Stimulated activated CD8-positive, alpha-beta memory T cell treated with anti-CD3 and anti-CD28 coated beads, Interleukin-15, amount 100 ng/mL, for 1 hour (primary cell): ENCODE results near the gene FAM170B.

Experiments used
- DNase-seq: peaks from one replicate; pipeline ENCODE4 v3.0.0-alpha.2; 2020; ENCODE audit warnings: low read depth

FAM170B gene

DNA sequence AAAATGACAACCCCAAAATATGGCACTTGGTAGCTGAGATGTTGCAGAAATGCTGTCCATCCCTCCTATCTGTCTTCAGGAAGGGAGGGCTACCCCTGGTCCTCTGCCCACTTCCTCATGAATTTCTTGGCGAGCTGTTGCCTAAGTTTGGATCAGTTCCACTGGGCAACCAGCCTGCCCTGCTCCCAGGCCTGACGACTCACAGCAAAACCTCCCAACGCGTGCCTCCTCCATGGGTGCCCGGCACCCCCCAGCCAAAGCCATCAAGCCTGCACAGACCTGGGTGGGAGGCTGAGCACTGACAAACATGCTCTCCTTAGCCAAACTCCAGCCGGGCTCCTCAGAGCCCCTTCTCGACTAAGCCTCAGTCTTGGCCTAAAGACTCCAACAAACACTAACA, 27.4 kb downstream of the FAM170B start:
- DNase-seq: no peak

DNA sequence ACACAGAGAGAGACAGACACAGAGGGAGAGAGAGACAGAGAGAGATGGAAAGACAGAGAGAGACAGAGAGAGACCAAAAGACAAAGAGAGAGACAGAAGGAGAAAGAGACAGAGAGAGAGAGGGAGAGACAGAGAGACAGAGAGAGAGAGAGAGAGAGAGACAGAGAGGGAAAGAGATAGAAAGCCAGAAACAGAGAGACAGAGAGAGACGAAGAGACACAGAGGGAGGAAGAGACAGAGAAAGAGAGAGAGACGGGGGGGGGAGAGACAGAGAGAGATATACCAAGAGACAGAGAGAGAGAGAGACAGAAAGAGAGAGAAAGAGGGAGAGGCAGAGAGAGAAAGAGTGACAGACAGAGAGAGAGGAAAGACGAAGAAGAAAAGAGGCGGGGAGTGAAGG, 28.7 kb downstream of the FAM170B start:
- DNase-seq: no peak

DNA sequence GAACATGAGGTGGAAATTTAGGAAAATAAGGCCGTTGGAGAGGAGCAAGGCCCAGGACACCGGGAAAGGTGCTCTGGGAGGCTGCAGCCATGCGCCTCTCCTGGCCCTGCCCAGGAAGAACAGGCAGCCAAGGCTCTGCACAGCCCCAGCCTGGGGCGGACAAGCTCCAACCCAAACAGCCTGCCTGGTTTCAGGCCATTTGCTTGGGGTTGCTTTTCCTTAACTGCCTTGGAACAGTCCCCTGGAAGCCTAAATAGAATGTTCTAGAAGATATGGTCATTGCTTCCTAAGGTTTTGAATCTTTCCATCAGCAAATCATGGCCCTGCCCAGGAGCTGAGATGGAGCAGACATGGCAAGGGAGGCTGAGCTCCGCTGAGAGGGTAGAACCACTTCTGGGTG, 29.5 kb downstream of the FAM170B start:
- no peak for DNase-seq

DNA sequence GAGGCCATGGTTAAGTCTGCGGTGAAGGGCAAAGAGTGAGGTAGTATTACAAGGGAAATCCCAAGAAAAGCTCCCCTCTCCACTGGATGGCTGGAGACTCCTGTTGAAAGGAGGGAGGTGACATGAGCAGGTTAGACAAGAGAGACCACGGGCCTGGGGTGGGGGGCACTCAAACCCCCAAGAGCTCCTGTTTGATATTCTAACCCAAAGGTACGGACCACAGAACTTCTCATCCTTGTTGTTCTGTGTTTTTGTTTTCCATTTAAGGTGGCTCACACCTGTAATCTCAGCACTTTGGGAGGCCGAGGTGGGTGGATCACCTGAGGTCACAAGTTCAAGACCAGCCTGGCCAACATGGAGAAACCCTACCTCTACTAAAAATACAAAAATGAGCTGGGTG, 30.1 kb downstream of the FAM170B start:
- DNase-seq: no peak

DNA sequence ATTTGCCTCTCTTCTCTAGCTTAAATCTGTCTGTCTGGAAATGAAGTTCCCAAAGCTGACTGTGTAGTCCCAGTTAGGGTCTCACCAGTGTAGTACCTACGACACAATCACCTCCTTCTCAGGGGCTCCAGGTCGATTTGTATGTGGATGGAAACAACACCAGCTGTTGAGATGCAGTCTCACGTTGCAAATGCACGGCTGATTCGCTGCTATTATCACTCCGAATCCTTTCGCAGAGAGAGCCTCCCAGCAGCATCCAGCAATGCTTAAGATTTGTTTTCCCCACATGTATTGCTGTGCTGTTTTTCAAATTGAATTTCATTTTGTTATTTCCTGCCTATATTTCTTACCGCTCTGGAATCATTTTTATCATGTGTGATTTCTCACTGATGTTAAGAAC, 34.8 kb downstream of the FAM170B start:
- DNase-seq: no peak

DNA sequence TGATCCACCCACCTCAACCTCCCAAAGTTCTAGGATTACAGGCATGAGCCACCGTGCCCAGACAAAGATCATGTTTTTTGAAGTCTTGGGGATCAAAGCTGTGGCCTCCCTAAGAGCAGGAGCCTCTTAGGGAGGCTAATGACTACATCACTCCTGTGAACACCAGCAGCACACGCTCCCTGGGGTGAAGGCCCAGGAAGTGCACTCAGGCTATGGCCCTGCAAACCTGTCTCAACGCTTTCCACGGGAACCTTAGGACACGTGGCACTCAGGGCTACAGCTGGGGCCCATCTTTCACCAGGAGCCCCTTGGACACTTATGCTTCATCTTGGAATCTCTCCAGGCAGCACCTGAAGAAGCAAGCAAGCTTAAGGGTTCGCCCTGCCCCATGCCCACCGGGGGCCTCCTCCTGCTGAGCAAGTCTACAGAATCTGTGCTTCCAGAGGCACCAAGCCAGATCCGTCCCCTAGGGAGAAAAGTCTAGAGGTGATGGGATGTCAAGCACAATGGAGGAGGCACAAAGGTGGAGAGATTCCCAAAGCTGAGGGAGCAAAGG, 36.9 kb downstream of the FAM170B start:
- DNase-seq: no peak

DNA sequence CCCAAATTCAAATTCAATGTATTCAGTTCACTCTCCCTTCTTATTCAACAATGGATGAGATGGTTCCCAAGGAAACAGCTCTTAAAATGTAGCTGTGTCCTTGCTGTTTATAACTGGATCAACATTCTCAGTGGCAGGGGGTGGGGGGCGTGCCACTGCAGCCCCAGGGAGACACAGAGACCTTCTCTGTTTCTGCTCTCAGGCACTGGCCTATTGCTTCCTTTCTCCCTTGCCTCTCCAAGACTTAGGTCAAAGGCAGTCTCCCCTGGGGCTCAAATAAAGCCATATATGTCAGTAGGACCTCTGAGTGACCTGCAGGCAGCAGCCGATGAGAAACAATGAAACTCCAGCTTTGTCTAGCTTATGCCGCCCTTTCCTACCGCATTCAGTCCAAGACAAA, 39.2 kb downstream of the FAM170B start:
- no peak for DNase-seq

DNA sequence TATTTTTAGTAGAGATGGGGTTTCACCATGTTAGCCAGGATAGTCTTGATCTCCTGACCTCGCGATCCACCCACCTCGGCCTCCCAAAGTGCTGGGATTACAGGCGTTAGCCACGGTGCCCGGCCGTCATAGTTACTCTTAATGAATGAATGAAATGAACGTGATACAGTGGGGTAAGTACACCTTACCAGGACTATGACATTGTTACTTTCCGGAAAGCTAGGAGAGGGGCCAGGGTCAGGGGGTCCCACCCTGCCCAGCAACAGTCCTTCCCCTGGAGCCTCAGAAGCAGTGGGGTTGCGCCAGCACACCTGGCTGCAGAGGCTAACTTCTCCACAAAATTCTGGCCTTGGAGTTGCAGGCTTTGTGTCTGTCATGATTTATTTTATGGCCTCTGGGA, 39.9 kb downstream of the FAM170B start:
- DNase-seq: no peak

DNA sequence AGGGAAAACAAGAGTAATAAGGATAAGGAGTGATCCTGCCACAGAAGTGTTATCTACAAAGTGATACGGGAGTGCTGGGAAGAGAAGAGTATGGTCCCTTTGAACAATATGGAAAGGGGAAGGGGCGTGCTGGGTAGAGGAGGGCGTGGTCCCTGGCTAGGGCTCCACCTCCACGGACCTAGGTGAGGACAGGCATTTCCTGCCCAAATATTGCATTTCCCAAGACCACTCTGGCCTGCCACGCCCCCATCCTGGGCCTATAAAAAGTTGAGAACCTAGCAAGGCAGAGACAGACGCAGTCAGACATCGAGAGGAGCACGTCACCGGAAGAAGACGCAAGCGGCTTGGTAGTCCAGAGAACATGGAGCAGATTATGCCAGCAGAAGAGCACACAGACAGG, 41.3 kb downstream of the FAM170B start:
- DNase-seq: no peak

DNA sequence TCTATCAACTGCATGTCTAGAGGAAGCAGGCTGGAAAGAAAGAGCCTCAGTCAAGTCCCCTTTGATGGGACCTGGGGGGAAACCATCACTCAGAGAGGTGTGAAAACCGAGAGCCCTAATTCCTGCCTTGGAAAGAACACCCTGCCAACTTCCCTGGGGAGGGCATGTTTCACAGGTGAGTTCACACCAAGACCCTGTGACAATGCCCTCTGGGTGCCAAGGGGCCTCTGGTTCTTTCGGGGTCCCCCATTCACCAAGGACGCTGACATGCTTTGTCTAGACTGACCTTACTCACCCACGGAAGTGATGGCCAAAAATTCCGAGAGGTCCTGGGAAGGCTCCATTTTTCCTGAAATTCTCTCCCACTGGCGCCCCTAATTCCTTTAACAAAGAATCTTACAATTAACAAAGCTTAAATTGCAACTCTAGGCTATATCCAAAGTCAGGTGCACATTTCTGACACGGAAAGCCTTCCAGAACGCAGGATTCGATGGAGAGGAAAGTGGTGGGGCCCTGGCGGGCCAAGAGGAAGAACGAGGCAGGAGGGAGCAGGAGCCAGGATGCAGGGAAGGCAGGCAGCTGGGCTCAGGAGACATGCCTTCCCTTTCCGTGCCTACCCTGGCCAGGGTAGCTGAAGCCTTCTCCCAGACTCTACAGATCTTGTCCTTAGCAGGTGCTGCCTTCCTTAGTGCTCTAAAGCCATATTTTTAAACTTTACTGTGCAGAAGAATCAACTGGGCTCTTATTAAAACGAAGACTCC, 42.2 kb downstream of the FAM170B start:
- no peak for DNase-seq

DNA sequence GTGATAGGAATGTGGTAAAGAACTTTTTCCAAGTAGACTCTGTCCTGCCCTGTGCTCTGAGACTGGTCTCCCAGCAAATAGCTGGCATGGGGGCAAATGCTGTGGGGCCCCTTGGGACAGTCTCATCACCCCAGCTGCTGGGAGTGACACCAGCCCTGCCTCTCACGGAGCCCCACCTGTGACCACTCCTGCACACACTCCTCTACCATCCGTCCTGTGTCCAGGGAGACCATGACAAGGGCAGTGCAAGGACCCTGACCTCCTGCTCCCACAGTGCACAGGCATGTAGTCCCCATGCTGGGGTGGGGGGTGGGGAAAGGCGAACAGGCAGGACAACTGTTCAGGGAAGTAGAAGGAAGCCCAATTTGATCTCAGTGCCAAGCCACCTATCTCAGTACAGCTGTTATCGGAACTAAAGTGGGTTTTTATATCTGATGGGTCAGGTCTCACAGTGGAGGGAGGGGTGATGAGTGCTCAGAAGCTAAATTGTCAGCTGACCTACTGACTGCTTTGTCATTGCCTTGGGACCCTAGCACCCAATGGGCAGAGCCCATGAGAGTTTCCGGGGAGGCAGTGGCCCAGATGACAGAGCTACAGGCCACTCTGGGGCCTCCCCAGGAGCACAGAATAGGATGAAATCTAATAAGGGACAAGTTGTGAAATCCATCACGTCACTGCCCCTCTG, 43.0 kb downstream of the FAM170B start:
- no peak for DNase-seq

DNA sequence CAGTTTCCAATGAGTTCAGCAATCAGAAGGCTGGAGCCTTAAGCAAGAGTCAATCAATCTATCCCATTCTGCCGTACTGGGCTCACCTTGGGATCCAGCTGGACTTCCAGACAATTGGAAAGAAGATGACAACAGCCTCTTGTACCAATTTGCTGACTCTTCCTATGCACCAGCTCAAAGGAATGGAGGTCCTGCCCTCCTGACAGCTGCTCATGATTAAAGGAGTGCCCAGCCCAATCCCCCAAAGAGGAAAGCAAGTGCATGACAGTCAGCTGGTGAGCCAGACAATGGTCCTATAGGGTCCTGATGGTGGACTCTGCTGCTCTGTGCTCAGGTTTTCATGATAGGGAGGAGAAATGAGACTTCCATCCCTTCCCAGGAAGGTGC, 43.6 kb downstream of the FAM170B start:
- DNase-seq: no peak

DNA sequence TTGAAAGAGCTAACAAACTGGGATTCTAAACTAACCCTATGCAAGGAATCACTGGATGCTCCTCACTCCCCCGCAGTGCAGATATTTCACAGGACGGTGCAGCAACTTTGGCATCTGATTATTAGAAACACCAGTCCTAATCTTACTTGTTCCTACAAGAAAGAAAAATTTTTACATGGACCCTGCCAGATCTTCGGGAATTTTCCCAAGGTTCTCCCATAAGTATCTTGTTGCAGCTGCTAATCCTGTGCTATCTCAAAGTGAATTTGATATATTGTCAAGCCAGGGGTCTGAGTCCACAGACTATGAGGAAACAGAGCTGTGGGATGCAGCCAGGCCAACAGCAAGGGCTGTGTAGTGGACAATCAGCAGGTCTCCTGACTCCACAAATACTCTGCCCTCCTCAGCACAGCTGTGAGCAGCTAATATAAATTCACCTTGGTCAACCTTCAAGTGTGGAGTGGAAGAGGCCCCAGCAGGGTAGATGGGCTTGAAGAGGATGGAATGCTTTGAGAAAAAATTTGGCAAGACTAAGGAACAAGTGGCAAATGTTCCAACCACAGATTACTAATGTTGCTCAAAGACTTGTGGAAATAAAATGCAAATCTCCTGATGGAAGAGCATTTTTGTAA, 44.1 kb downstream of the FAM170B start:
- no peak for DNase-seq

DNA sequence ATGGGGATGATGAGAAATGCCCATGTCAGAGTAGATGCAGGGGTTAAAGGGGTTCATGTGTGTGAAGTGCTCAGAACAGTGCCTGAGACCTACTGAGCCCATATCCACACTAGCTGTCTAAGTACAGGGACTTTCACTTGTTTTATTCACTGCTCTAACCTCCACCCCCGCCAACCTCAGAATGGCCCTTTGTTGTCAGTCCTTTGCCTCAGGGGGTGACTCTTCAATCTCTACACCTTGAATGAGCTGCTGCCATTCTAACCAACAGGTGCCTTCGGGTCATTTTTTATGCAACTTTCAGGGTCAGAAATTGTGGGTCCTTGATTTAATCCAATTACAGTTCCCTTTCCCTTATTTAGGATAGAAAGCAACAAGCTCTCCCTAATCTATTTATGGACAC, 44.7 kb downstream of the FAM170B start:
- DNase-seq: no peak

DNA sequence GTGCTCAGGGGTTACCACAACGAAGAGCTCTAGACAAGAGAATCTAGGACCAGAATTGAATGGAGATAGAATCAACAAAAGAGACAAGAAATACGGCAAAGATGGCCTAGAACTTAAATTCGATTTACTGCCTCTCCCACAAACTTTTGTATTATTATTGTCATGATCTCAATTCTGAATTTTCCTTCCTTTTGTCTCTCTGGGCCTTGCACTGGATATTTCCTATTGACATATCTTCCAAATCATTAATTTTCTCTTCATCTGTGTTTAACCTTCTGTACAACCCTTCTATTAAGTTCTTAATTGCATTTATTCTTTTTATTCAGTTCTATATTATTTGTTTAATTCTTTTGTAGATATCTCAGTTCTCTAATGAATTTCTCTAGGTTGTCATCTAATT, 46.9 kb downstream of the FAM170B start:
- no peak for DNase-seq

DNA sequence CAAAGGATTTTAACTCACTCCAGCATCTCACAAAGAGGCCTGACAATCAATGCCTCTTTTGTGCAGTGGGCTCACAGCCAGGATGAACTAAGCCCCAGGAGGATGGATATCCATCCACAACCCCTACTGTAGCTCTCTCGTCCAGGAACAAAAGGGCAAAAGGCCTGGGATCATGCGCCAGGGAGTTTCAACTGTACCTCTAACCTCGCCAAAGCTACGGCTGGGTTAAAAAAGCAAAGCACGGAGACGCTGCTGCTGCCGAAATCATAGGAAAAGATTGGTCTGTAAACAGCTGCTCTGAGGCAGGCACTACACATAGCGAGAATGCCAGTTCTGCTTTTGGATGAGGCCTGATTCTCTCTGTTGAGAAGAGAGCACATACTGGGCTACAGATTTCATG, 50.6 kb downstream of the FAM170B start:
- DNase-seq: no peak

DNA sequence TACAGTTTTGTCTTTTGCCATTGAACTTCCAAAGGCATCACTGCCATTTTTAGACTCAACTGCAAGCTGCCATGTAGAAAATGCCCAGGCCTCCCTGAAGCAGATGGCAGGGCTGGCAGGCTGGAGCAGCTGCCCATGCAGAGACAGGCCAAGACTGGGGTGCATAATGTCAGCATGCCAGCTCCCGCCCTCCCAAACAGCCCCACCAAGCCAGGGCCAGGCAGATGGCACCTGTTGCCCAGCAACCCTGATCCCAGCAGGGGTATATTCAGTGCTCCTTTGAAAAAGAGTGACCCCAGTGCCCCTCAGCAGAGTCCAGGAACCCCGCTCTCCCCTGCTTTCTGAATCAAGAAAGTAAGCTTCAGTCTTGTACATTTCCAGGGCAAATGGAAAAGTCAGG, 51.1 kb downstream of the FAM170B start:
- DNase-seq: no peak

DNA sequence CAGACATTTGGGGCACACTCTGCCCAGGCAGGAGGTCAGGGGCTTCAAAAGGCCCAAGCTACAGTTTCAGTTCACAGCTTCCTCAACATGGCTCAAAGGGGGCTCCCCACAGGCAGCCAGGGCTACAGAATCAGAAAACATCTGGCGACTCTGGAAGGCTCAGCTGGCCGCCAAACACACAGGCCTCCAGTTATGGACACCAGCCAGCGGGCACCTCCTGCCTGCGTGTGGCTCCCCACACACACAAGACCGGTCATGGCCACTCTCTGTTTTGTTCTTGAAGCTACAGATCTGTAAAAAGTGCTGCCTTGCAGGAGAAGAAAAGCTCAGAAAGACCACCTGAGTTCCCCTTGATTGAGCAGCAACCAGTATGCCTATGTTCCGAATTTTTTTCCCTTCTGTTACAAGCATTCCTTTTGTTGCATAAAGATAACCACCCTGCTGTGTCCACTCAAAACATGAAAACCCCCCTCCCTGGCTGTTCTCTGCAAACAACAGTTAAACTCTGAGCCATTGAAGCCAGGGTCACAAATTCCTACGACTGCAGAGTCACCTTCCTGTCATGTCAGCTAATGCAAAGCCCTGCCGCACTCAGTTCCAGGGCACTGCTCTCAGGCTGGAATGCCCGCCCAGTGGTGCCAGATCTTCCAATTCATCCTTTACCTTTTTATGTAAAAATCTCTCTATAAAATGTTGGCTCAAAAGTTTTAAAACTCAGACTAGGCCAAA, 52.1 kb downstream of the FAM170B start:
- DNase-seq: no peak
